HEK293 (cell line): Measurements from ENCODE around the gene BMS1.

Experiments used
- REST ChIP-seq: fragments of 450-650 bp; formaldehyde crosslinking; IDR thresholded peaks from 2 replicates; pipeline ENCODE4 v1.5.1; 2016; ENCODE audit warnings: missing biosample characterization, missing genetic modification characterization
- SP7 ChIP-seq: fragments of 450-650 bp; formaldehyde crosslinking; IDR thresholded peaks from 2 replicates; pipeline ENCODE4 v1.5.1; 2016; ENCODE audit warnings: missing biosample characterization, missing genetic modification characterization
- ZNF629 ChIP-seq: fragments of 450-650 bp; formaldehyde crosslinking; IDR thresholded peaks from 2 replicates; pipeline ENCODE4 v1.5.1; 2017; ENCODE audit warnings: missing biosample characterization, missing genetic modification characterization
- ZNF791 ChIP-seq: fragments of 450-650 bp; formaldehyde crosslinking; IDR thresholded peaks from 2 replicates; pipeline ENCODE4 v1.5.1; 2016; ENCODE audit warnings: missing biosample characterization, missing genetic modification characterization
- TF ChIP-seq, protein P1 (sequence below): fragments of 450-650 bp; formaldehyde crosslinking; IDR thresholded peaks from 2 replicates; pipeline ENCODE4 v1.5.1; 2016; ENCODE audit warnings: missing biosample characterization, missing genetic modification characterization

DNA sequence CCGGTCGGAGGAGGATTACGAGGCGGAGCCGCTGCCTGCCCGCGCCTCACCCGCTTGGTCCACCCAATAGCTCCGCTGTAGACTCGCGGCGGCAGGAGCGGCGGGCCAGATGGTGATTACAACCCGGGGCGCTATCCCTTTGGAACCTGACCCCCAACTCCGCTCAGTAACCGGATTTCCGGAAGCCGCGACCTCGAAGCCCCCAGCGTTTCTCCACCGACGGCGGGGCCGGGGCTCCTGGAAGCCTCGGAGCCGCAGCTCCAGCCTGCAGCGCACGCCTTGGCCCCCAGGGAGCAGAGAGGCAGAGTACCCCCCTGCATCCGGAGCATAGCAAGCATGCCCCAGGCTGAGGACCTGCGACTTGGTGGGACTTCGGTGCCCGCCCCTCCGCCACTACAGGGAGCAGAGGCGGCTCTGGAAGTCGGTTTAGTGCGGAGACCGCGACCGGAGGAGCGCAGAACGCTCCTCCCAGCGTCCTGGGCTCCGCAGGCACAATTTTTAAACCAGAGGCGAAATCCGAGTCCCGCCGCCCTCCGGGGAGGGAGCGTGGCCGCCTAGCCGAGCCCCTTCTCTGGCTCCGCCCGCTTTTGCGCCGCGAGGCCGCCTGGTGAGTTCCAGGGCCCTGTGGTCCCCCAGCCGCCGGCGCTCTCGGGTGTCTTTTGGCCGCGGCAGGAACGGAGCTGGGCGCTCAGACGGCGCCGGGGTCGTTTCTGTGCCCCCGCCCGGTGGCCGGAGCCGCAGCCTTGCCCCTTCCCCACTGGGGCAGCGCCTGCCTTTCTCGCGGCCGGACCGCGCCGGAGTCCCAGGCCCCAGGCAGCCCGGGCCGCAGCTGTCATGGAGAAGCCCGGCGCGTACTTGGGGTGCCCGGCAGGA lies 28.2 kb upstream of the BMS1 start:
- TF ChIP-seq REST (tag by site-specific recombination) (no peak), ZNF629 (tag by site-specific recombination) (no peak), SP7 (tag by site-specific recombination) (no peak; the same call in 1 of the 2 replicates), ZNF791 (tag by site-specific recombination) (no peak)
- TF ChIP-seq, protein P1, sequence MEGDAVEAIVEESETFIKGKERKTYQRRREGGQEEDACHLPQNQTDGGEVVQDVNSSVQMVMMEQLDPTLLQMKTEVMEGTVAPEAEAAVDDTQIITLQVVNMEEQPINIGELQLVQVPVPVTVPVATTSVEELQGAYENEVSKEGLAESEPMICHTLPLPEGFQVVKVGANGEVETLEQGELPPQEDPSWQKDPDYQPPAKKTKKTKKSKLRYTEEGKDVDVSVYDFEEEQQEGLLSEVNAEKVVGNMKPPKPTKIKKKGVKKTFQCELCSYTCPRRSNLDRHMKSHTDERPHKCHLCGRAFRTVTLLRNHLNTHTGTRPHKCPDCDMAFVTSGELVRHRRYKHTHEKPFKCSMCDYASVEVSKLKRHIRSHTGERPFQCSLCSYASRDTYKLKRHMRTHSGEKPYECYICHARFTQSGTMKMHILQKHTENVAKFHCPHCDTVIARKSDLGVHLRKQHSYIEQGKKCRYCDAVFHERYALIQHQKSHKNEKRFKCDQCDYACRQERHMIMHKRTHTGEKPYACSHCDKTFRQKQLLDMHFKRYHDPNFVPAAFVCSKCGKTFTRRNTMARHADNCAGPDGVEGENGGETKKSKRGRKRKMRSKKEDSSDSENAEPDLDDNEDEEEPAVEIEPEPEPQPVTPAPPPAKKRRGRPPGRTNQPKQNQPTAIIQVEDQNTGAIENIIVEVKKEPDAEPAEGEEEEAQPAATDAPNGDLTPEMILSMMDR (tag by site-specific recombination) = no peak; the same call in 1 of the 2 replicates
